NCI-H526 treated with DMSO at 0.1 percent for 48 hours (cell line): ENCODE measurements around the gene MAD1L1.
"Not testable (repeated sequence)": the region's sequence is repeated elsewhere in the genome, so short reads cannot be mapped to it uniquely, and the experiment has no call there.

ENCODE experiments used
- DNase-seq: peaks from one replicate; lab custom pipeline; 2025; lab: John Stamatoyannopoulos, UW

MAD1L1 gene

DNA sequence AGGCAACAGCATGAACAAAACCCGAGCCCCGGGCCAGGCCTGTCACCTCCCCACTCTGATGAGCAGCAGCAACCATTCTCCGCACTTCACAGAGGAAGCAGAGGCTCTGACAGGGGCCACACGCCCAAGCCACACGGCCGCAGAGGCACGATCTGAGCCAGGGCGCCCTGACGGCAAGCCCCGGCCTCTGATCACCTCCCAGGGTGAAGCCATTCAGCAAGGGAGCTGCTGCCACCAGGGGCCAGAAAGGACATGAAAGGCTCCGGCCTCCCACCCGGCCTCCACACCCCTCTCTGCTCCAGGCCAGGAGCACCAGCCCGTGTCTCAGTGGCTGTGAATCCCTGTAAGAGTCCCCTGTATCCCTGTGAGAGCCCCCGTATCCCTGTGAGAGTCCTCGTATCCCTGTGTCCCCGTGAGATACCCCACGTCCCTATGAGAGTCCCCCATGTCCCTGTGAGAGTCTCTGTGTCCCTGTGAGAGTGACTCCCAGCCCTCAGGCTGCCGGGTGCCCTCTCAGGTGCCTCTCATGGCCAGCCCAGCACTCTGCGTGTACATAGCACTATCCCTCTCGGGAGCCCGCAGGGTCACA, 187.8 kb downstream of the MAD1L1 start:
- no peak for DNase-seq

DNA sequence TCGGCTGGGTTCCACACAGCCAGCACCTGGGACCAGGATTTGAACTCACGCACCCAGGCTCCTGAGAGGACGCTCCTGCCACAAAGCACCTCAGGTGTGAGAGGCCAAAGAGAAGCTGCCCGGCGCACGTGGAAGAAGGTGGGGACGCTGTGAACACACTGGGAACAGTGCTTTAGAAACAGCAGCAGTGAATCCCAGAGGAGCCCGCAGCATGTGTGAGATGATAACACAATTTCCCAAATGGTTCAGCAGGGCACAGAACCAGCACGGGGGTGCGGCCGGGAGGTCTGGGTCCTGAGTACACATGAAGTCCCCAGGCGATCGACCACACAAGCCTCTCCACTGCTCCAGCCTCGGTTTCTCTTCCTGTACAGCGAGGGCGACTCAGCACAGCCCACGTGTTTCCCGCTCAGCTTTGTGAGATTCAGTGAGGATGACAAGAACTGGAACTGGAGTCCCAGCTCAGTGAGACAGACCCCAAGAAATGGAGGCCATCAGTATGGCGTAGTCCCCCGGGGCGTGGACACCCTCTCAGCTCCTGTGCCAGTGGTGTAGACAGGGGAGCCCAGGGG, 188.3 kb downstream of the MAD1L1 start:
- DNase-seq, result no peak

DNA sequence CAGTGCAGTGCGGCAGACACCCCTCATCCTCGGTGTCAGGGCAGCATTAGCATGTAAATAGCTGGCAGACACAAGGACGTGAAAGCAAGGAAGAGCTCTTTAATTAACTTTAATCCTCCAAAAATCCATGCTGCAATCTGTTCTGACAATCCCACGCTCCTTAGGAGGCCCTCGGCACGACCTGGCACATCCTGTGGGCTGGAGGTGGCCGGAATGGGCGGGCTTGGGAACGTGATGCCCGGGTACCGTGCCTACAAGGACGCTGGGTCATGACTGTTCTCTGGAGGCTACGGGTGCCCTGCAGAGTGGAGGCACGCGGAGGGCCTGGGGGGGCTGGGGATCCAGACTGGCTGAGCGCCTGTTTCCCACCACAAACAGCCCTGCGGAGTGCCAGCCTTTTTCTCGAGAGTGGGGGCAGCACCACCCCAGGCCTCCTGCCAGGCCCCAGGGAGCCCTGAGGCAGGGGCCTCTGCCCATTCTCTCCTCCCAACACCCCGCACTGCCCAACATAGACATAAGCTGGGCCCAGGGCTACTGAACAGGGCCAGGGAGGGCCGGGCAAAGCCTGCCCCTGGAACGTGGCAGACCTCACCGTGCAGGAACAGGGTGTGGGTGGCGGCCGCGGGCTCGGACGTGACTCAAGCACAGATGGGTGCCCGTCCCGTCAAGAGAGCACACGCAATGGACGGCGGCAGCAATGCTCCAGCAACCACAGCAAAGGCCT, 189.3 kb downstream of the MAD1L1 start:
- no peak for DNase-seq

DNA sequence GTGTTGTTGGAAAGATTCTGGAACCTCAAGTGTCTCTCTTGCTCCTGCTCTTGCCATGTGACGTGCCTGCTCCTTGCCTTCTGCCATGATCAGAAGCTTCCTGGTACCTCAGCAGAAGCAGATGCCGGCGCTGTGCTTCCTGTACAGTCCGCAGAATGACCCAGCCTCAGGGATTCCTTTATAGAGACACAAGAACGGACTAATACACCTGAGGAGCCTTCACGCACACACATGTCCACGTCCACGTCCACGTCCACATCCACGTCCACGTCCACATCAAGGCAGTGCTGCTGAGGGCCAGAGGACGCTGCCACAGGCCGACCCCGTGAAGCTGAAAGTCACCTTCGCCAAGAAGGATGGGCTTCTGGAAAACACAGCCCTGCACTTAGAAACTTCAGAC, 190.1 kb downstream of the MAD1L1 start:
- no peak for DNase-seq

GRCh38 chr7:2041496-2042367, 191.0 kb downstream of the MAD1L1 start:
- no peak for DNase-seq

DNA sequence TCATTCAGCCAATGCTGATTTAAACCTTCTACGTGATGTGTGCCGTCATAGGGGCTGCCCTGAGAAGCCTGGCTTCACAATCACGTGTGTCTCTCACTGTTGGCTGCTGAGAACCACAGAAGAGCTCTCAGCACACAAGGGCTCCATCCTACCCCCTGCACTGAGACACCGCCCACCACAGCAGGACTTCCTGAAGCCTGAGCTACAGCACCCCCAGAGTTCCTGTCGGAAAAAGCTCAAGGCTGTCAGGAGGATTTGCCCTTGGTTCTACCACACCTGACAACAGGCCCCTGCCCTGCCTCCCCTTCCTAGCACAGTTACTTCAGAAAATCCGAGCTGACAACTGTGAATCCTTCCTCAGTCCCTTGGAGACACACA, 191.9 kb downstream of the MAD1L1 start:
- DNase-seq, result no peak

- DNase-seq, result no peak
Measured at GRCh38 chr7:2040201-2040892, 192.4 kb downstream of the MAD1L1 start.

DNA sequence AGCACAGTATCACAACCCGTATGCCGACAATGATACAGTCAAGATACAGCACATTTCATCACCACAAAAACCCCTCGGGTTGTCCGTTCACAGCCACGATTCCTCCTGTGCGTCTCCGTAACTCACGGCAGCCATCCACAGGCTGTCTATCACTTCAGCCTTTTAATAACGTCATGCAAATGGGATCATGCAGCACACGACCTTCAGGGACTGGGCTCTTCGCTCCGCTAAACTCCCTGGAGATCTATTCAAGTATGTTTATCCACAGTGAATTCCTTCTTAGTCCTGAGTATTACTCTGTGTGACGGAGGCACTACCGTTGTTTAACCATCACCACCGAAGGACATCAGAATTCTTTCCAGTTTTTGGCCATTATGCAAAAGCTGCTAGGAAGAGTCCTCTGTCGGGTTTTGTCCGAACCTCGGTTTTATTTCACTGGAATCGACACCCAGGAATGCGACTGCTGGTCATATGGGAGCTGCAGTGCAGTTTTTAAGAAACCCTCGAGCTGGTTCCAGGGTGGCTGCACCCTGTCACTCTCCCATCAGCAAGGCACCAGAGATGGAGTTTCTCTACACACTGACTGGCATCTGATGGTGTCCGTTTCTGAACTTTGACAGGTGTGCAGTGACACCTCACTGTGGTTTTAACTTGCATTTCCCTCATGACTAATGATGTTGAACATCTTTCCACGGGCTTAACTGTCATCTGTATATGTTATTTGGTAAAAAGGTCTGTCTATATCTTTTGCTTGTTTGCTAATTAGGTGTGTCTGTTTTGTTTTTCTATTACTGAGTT, 193.6 kb downstream of the MAD1L1 start:
- peak; percentile 16 for DNase-seq

DNA sequence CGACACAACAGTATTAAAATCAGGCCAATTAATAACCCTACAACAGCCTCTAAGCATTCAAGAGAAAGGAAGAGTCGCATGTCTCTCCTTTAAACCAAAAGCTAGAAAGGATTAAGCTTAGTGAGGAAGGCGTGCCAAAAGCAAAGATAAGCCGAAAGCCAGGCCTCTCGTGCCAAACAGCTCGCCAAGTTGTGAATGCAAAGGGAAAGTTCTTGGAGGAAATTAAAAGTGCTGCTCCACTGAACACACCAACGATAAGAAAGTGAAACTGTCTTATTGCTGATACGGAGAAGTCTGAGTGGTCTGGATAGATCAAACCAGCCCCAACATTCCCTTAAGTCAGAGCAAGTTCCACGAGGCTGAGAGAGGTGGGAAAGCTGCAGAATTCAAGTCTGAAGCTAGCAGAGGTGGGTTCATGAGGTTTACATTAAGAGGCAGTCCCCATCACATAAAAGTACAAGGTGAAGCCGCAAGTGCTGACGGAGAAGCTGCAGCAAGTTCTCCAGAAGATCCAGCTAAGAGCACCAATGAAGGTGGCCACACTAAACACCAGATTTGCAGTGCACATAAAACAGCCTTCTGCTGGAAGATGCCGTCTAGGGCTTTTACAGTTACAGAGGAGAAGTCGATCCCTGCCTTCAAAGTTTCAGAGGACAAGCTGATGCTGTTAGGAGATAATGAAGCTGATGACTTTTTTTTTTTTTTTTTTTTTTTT, 194.8 kb downstream of the MAD1L1 start:
- no peak for DNase-seq

DNA sequence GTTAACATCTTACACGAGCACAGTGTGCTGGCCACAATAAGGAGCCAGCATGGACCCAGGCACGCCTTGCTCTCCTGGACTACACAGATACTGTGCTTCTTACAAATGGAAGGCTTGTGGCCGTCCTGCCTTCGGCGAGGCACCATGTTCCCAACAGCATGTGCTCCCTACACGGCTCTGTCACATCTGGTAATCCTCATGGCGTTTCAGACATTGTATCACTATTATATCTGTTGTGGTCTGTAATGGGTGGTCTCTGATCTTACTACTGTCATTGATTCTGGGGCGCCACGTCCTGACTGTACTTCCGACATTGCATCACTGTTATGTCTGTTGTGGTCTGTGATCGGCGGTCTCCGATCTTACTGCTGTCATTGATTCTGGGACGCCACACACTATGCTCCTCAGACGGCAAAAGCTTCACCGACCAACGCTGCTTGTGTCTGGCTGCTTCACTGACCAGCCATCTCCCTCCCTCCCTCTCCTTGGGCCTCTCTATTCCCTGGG, 195.4 kb downstream of the MAD1L1 start:
- no peak for DNase-seq

DNA sequence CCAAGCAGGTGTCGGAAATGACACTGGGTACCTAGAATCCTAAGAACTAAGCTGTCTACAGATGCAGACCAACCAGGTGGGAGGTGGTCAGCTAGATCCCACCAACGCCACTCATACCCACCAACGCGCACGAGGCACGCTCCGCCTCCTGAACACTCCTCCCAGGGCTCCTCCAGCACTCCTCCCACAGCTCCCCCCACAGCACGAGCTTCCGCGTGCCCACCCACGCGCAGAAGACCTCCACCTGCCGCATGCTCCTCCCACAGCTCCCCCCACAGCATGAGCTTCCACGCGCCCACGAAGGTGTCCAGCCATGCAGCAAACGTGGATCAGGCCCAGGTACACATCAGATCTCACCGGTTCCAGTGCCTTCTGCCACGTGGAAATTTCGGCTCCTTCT, 196.0 kb downstream of the MAD1L1 start:
- no peak for DNase-seq

GRCh38 chr7:2036201-2036600, 196.5 kb downstream of the MAD1L1 start:
- not testable (repeated sequence) for DNase-seq

- no peak for DNase-seq
Measured at GRCh38 chr7:2034291-2035201, 198.2 kb downstream of the MAD1L1 start.

- DNase-seq, result no peak
Measured at GRCh38 chr7:2033586-2034135, 199.1 kb downstream of the MAD1L1 start.

- DNase-seq, result no peak
Measured at GRCh38 chr7:2032876-2033407, 199.8 kb downstream of the MAD1L1 start.

DNA sequence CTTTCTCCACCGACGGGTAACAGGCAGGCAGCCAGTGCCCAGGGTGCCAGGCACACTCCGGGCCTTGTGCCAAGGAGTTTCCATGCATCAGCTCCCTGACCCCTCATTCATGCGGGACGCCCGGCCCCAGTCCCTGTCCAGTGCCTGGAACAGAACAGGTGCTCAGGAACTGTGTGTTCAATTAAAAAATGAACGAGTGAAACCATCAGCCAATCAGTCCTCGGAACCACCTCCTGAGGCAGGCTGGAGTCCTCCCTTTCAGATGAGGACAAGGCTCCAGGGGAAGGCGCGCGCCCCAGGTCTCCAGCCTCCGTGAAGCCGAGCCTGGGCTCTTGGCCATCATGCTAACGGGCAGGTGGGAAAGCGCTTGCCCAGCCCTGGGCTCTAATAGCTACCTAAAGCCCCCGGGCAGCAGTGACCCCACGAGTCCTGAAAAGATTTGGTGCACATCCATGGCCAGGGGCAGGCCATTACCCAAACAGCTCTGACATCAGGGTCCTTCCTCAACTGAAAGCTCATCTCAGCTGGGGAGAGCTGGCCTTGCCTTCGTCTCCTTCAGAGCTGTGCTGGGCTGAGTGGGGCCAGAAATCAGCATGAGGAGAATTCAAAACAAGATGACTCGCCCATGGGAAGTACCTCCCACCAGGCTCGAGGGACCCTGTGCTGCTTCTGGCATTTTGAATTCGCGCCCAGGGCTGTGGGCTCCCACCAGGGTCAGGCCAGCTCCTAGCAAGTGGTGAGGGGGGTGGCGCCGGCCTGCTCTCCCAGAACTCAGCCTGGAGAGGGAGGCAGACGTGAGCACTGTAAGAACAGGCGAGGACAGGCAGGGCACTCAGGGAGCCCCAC, 200.5 kb downstream of the MAD1L1 start:
- no peak for DNase-seq

DNA sequence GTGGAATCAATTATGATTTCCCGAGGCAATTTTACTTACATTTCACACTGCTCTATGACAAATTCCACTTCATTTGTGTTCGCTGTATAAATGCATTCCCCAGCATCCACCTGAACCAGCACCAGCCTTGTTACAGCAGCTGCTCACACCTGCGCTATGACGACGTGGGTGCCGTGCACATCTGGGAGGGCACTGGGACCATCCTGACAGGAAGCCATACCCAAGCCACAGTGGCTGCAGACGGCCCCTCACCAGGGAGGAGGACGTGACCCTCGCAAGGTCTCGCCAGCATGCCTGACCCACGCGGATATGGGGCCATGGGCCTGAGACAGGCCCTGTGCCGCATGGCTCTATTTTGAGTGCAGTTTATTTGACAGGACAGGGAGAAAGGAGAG, 201.3 kb downstream of the MAD1L1 start:
- DNase-seq, result no peak
